GM21786 (cell line): ENCODE data around the gene DOC2A.

Experiments used
- ATAC-seq: cut with Tn5 transposase; IDR thresholded peaks from one replicate; pipeline ENCODE4 v1.9.1; 2021; ENCODE audit not compliant: unreplicated experiment

DOC2A gene

GRCh38 chr16:30005341-30006094, 5.3 kb downstream of the DOC2A start:
- no peak for ATAC-seq

- ATAC-seq = no peak
Measured at GRCh38 chr16:30004811-30005242, 6.0 kb downstream of the DOC2A start.

- no peak for ATAC-seq
Measured at GRCh38 chr16:30004424-30004776, 6.4 kb downstream of the DOC2A start.

GRCh38 chr16:30003670-30004423, 7.0 kb downstream of the DOC2A start:
- no peak for ATAC-seq

- no peak for ATAC-seq
Measured at GRCh38 chr16:30002614-30003346, 8.0 kb downstream of the DOC2A start.

- ATAC-seq = no peak
Measured at GRCh38 chr16:30000735-30001631, 9.8 kb downstream of the DOC2A start.

GRCh38 chr16:29999605-30000004, 11.2 kb downstream of the DOC2A start:
- ATAC-seq = no peak

GRCh38 chr16:29996766-29997250, 14.0 kb downstream of the DOC2A start:
- ATAC-seq = no peak

- peak; percentile 89 for ATAC-seq
Measured at GRCh38 chr16:29995911-29996765, 14.7 kb downstream of the DOC2A start, which contains the start of gene INO80E. Gene INO80E (plus strand): TSS chr16:29996241. CDS start chr16:29996311, 70 bp downstream.

- peak; percentile 43 for ATAC-seq
Measured at GRCh38 chr16:29995324-29995910, 15.4 kb downstream of the DOC2A start, which contains the start of gene HIRIP3. Gene HIRIP3 (minus strand): TSS chr16:29995617. CDS start chr16:29995605, 12 bp downstream.

- ATAC-seq = no peak
Measured at GRCh38 chr16:29994600-29995323, 16.1 kb downstream of the DOC2A start.

- no peak for ATAC-seq
Measured at GRCh38 chr16:29993903-29994599, 16.8 kb downstream of the DOC2A start.

GRCh38 chr16:29993191-29993902, 17.5 kb downstream of the DOC2A start:
- no peak for ATAC-seq

GRCh38 chr16:29992344-29992967, 18.4 kb downstream of the DOC2A start:
- ATAC-seq = no peak

- ATAC-seq = no peak
Measured at GRCh38 chr16:29991571-29991904, 19.3 kb downstream of the DOC2A start.

GRCh38 chr16:29990883-29991570, 19.8 kb downstream of the DOC2A start:
- no peak for ATAC-seq
